T-helper 1 cell treated with Interleukin-12 subunit alpha and Interleukin-12 subunit beta and Interleukin-4 antibody, amounts not matched to agents 30 ng/mL and 1 ng/mL, for 36 hours (primary cell): ENCODE results near the gene MAP2K7. TPM values are rescaled to one million over a fixed set of nuclear protein-coding genes. Genes with fewer than 3 reads are reported as not detected.
"Not testable (repeated sequence)": the region's sequence is repeated elsewhere in the genome, so short reads cannot be mapped to it uniquely, and the experiment has no call there.

ENCODE experiments used
- intact Hi-C: fragments of 100-400 bp; cut with micrococcal nuclease; formaldehyde crosslinking; loops from one replicate; pipeline ENCODE4 v1.15.1; 2024
- total RNA-seq: library from RNA; stranded (reverse); gene quantifications from 2 replicates; pipeline ENCODE4 v1.2.3, GENCODE V29; 2022

Gene MAP2K7
- total RNA-seq, 1 donor from 2014 or later, result 45.6 TPM

GRCh38 chr19:7955696-7956095 lies 52.0 kb downstream of the MAP2K7 start:
- intact Hi-C loops, result no loop called here

DNA sequence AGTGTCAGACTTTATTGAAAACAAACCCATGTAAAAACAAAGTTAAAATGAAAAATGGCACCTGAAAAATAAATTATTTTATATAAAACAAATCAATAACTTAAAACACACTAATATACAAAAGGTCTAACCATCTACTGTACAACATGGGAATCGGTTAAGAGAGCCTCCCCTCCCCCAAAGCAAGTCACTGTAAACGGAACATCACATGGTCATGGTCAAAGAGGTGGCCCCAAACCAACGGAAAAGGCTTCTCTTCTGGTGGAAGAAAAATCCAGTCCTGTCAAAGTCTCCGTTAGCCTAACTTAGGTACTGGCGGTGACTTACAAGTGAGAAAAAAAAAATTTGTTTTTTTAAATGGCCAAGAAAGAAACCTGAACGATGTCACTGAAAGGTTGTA lies 55.5 kb downstream of the MAP2K7 start:
- intact Hi-C loops, result no loop called here

DNA sequence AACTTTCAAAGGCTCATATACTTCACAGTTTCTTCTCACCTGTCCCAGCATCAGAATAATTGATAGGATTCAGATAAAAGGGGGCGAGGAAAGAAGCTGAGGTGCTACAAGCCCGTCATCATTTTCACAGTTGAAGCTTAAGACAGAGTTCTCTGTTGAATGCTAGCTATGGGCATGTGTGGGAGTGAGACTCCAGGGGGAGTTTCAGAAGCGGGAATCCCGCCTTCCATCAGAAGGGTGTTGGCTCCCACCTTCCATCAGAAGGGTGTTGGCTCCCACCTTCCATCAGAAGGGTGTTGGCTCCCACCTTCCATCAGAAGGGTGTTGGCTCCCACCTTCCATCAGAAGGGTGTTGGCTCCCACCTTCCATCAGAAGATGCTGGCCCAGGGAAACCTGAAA lies 57.4 kb downstream of the MAP2K7 start:
- intact Hi-C loops, result not testable (repeated sequence)

DNA sequence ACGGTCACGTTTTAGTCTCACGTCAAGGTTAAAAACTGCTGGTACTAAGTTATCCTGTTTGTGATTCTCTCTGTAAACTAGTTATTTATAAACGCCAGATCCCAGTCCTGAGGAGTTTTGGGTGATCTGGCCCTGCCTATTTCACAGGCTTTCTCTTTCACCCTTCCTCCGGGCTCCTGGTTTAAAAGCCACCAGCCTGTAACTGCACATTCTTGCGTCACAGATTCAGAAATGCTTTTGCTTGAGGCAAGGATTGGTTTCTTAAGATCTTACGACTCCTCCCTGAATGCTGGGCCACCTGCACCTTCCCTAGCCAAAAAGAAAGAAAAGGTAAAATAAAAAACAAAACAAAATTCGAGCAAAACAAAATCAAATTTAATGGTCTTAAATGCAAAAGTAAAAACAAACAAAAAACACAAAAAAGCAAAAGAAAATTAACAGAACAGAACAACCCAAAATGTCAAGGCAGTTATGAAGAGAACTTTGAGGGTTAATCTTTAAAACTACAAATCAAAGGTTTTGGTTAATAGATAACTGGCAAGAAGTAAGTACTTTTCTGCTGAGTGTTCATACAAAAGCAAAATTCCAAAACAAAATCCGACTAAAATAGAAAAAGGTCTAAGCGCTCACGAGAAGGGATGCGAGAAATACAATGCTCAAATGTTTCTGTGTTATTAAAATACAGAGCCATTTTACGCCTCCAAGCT lies 58.4 kb downstream of the MAP2K7 start:
- intact Hi-C loops, result no loop called here

DNA sequence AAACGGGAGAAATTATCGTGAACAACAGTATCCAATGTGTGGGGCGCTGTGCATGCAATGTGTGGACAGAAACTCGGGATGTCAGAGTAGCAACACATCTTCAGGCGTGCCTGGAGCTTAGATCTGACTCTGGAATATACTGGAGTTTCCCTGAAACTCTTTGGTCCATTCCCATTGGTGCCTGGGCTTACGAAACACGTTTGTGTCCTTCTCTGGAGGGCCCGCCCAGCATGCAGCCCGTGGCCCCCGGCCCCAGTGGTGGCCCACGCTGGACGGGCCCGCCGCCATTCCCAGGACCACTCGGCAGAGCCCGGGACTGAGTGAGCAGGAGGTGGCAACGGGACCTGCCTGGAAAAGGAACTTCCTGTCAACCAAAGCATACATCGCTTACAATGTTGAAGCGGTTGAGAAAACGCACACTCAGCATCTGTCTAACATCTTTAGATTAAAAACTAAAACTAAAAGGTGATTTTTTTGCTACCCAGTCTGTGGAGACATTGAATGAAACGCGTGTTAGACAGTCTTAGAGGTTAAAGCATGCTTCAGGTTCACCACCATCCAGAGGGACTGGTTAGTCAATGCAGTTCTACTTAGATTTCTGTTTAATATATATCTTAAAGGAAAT lies 59.1 kb downstream of the MAP2K7 start:
- intact Hi-C loops, result no loop called here

GRCh38 chr19:7963566-7963965 lies 59.9 kb downstream of the MAP2K7 start:
- intact Hi-C loops, result no loop called here

Other genes with a start within 250 kb of the MAP2K7 start
- not detected in 2 replicates for gene RETN, start 234.8 kb upstream of the MAP2K7 start, total RNA-seq
- not detected in 2 replicates for gene MCEMP1, start 226.8 kb upstream of the MAP2K7 start, total RNA-seq
- gene TRAPPC5, start 223.0 kb upstream of the MAP2K7 start, total RNA-seq, result 77.3 and 82.9 TPM in 2 replicates
- gene FCER2, start 201.7 kb upstream of the MAP2K7 start, total RNA-seq, result not detected in 2 replicates
- not detected in 2 replicates for gene CLEC4G, start 171.8 kb upstream of the MAP2K7 start, total RNA-seq
- gene CD209, start 156.3 kb upstream of the MAP2K7 start, total RNA-seq, result not detected in 2 replicates
- not detected in 2 replicates for gene CLEC4M, start 140.6 kb upstream of the MAP2K7 start, total RNA-seq
- gene EVI5L, start 73.7 kb upstream of the MAP2K7 start, total RNA-seq, result 9.1 and 9.6 TPM in 2 replicates
- 0.22 and 0.34 TPM in 2 replicates for gene PRR36, start 29.5 kb upstream of the MAP2K7 start, total RNA-seq
- gene LRRC8E, start 15.4 kb upstream of the MAP2K7 start, total RNA-seq, result not detected in 2 replicates
- gene TGFBR3L, start 11.0 kb downstream of the MAP2K7 start, total RNA-seq, result 4.6 TPM in 2 replicates
- 22.5 and 28.5 TPM in 2 replicates for gene SNAPC2, start 16.5 kb downstream of the MAP2K7 start, total RNA-seq
- gene CTXN1, start 22.3 kb downstream of the MAP2K7 start, total RNA-seq, result not detected in 2 replicates
- 67.4 and 73.7 TPM in 2 replicates for gene TIMM44, start 39.8 kb downstream of the MAP2K7 start, total RNA-seq
- 119 and 128 TPM in 2 replicates for gene ELAVL1, start 101.8 kb downstream of the MAP2K7 start, total RNA-seq
- 0.59 and 0.91 TPM in 2 replicates for gene CCL25, start 148.9 kb downstream of the MAP2K7 start, total RNA-seq
- gene FBN3, start 245.7 kb downstream of the MAP2K7 start, total RNA-seq, result 0.02 TPM in 2 replicates